K562 (cell line): ENCODE measurements around the gene HP. TPM values are rescaled to one million over a fixed set of nuclear protein-coding genes. Genes with fewer than 3 reads are reported as not detected.

Experiments used
- ARID3B ChIP-seq: fragments of 250-450 bp; sonication (Bioruptor Pico); IDR thresholded peaks from 2 replicates; pipeline ENCODE4 v1.4.0; 2020; ENCODE audit warnings: borderline replicate concordance
- CBFA2T3 ChIP-seq: fragments of 450-650 bp; IDR thresholded peaks from 2 replicates; pipeline ENCODE4 v1.6.1; 2017
- CXXC5 ChIP-seq: fragments of 250-450 bp; sonication (Bioruptor Pico); IDR thresholded peaks from 2 replicates; pipeline ENCODE4 v1.8.0; 2022; ENCODE audit warnings: inconsistent platforms, mild to moderate bottlenecking, moderate library complexity
- HDAC3 ChIP-seq: fragments of 450-650 bp; IDR thresholded peaks from 2 replicates; pipeline ENCODE4 v1.6.1; 2018; ENCODE audit warnings: borderline replicate concordance, mild to moderate bottlenecking, moderate library complexity; ENCODE audit not compliant: partially characterized antibody
- LEF1 ChIP-seq: fragments of 450-650 bp; IDR thresholded peaks from 2 replicates; pipeline ENCODE4 v1.6.1; 2016; ENCODE audit warnings: mild to moderate bottlenecking
- MBD1 ChIP-seq: fragments of 250-450 bp; sonication (Bioruptor Pico); IDR thresholded peaks from 2 replicates; pipeline ENCODE4 v1.8.0; 2022; ENCODE audit warnings: inconsistent platforms
- MBD2 ChIP-seq: sonication (generic); IDR thresholded peaks from 2 replicates; pipeline ENCODE4 v1.6.1; 2016; ENCODE audit warnings: low read depth, borderline replicate concordance
- MTA2 ChIP-seq: fragments of 450-650 bp; IDR thresholded peaks from 2 replicates; pipeline ENCODE4 v1.6.1; 2016; ENCODE audit warnings: low read depth
- MTA3 ChIP-seq: fragments of 450-650 bp; formaldehyde crosslinking; IDR thresholded peaks from 2 replicates; pipeline ENCODE4 v1.6.1; 2017; ENCODE audit warnings: mild to moderate bottlenecking, borderline replicate concordance
- NEUROD1 ChIP-seq: fragments of 150-350 bp; IDR thresholded peaks from 2 replicates; pipeline ENCODE4 v1.6.1; 2014; ENCODE audit warnings: borderline replicate concordance, low read length, low read depth; ENCODE audit not compliant: partially characterized antibody
- NR3C1 ChIP-seq: sonication (generic); formaldehyde crosslinking; IDR thresholded peaks from 2 replicates; pipeline ENCODE4 v1.8.1; 2022; ENCODE audit warnings: missing genetic modification reagents
- SETDB1 ChIP-seq: IDR thresholded peaks from one replicate; pipeline ENCODE4 v1.6.1; 2012; ENCODE audit warnings: low read length, control low read depth, inconsistent platforms
- SPI1 ChIP-seq: IDR thresholded peaks from 2 replicates; pipeline ENCODE4 v1.6.1; 2011; ENCODE audit warnings: low read depth, low read length, control low read depth, borderline replicate concordance
- SREBF2 ChIP-seq: sonication (generic); formaldehyde crosslinking; IDR thresholded peaks from 2 replicates; pipeline ENCODE4 v1.4.0; 2020; ENCODE audit warnings: mild to moderate bottlenecking, missing genetic modification reagents
- STAT5A ChIP-seq: IDR thresholded peaks from 2 replicates; pipeline ENCODE4 v1.6.1; 2012; ENCODE audit warnings: low read length, inconsistent platforms, borderline replicate concordance
- TBL1XR1 ChIP-seq, 2 experiments: IDR thresholded peaks; 2 replicates each; pipeline ENCODE4 v1.6.1; 2012; ENCODE audit warnings: improper control_type of control experiment in 2 of 2, low read length in 2 of 2, mild to moderate bottlenecking in 1 of 2
- TCF3 ChIP-seq: sonication (generic); formaldehyde crosslinking; IDR thresholded peaks from 2 replicates; pipeline ENCODE4 v1.4.0; 2020; ENCODE audit warnings: mild to moderate bottlenecking, missing genetic modification reagents
- TEAD2 ChIP-seq: fragments of 450-650 bp; IDR thresholded peaks from 2 replicates; pipeline ENCODE4 v1.6.1; 2016; ENCODE audit warnings: missing genetic modification characterization, control low read depth, missing compliant biosample characterization
- TEAD4 ChIP-seq, 2 experiments: sonication (generic) in 1 of 2; formaldehyde crosslinking in 1 of 2; IDR thresholded peaks; 2 replicates each; pipeline versions ENCODE4 v1.6.1 to v1.8.0; 2012 to 2022; ENCODE audit warnings: borderline replicate concordance in 1 of 2, inconsistent platforms in 1 of 2, low read length in 1 of 2, mild to moderate bottlenecking in 1 of 2, missing genetic modification reagents in 1 of 2
- TFAP4 ChIP-seq: sonication (generic); formaldehyde crosslinking; IDR thresholded peaks from 2 replicates; pipeline ENCODE4 v1.8.0; 2022; ENCODE audit warnings: missing genetic modification reagents, mild to moderate bottlenecking, moderate library complexity, borderline replicate concordance
- TOE1 ChIP-seq, 2 experiments: fragments of 450-650 bp in 1 of 2; sonication (generic) in 1 of 2; formaldehyde crosslinking in 1 of 2; IDR thresholded peaks; 2 replicates each; pipeline versions ENCODE4 v1.7.1 to v1.8.0; 2016 to 2022; ENCODE audit warnings: borderline replicate concordance in 2 of 2, mild to moderate bottlenecking in 2 of 2, antibody characterized with exemption in 1 of 2, inconsistent platforms in 1 of 2, low read depth in 1 of 2, missing genetic modification reagents in 1 of 2, moderate library complexity in 1 of 2
- TRIM24 ChIP-seq, 2 experiments: fragments of 450-650 bp; IDR thresholded peaks; 2 replicates each; pipeline ENCODE4 v1.6.1; 2016
- ZNF232 ChIP-seq: sonication (generic); formaldehyde crosslinking; IDR thresholded peaks from 2 replicates; pipeline ENCODE4 v1.8.0; 2022; ENCODE audit warnings: mild to moderate bottlenecking, missing genetic modification reagents
- ZNF354B ChIP-seq: fragments of 250-450 bp; sonication (Bioruptor Pico); IDR thresholded peaks from 2 replicates; pipeline ENCODE4 v1.4.0; 2020
- ZNF408 ChIP-seq: fragments of 250-450 bp; sonication (Bioruptor Pico); IDR thresholded peaks from 2 replicates; pipeline ENCODE4 v1.4.0; 2020; ENCODE audit warnings: low read depth, mild to moderate bottlenecking, moderate library complexity
- polyA plus RNA-seq, 8 experiments: library from polyadenylated mRNA; depleted of rRNA in 4 of 8; stranded (reverse) in 5 of 8; unstranded in 3 of 8; fragments of >200 nt; fragmentation: Nextera tagmentation in 2 of 8; fragmentation: Illumina TruSeq in 1 of 8; extraction: Ambion mirVana in 2 of 8; extraction: Trizol in 1 of 8; gene quantifications; 2 replicates each; pipeline versions ENCODE4 v1.2.1 to v1.2.3, GENCODE V29; 2011 to 2014; ENCODE audit warnings: inconsistent platforms in 1 of 8, missing spikeins in 1 of 8
- total RNA-seq, 7 experiments: library from RNA; depleted of rRNA in 6 of 7; stranded (reverse); fragments of >200 nt in 6 of 7; fragmentation: Illumina TruSeq in 2 of 7; extraction: Trizol in 2 of 7; gene quantifications; 2 replicates each; pipeline versions ENCODE4 v1.2.1 to v1.2.3, GENCODE V29; 2011 to 2021; ENCODE audit warnings: low replicate concordance in 1 of 7

HP gene
- total and polyA plus RNA-seq, 9 of the 15 experiments (the other 6 are each of a cell fraction or from before 2014, with no cell fraction given), result 0.04 to 8.7 TPM; not detected in 7

GRCh38 chr16:72072514-72073342 is 18.4 kb downstream of the HP start (continued):
- peak; percentile 46; the same call in 1 of the 2 replicates for TF ChIP-seq STAT5A
- TF ChIP-seq MTA3, result 0 out of 2 replicates have a peak, but pooled peaks have one; percentile 66
- TF ChIP-seq TOE1 (IDR thresholded peaks at IDR 0.05; ENCODE audit: borderline replicate concordance), result no peak
- TF ChIP-seq TOE1 (CRISPR knock-in tag; IDR thresholded peaks at IDR 0.05; ENCODE audit: borderline replicate concordance, low read depth), result no peak
- peak; percentile 88 for TF ChIP-seq TEAD4 (IDR thresholded peaks at IDR 0.05; ENCODE audit: low read length)
- no peak for TF ChIP-seq TEAD4 (CRISPR knock-in tag; IDR thresholded peaks at IDR 0.05; ENCODE audit: borderline replicate concordance)
- peak; percentile 37; the same call in 1 of the 2 replicates for TF ChIP-seq MBD2
- no peak for TF ChIP-seq ZNF408 (CRISPR knock-in tag)
- TF ChIP-seq TBL1XR1 (IDR thresholded peaks at IDR 0.05; ENCODE audit: low read length in 2 of 2), result peak in 1 of 2 experiments; percentile 29; a peak in 1 of 4 replicates
- peak; percentile 26 for TF ChIP-seq NEUROD1
- TF ChIP-seq CXXC5 (CRISPR knock-in tag), result peak; percentile 46; the same call in 1 of the 2 replicates
- TF ChIP-seq CBFA2T3, result peak; percentile 88
- no peak for TF ChIP-seq HDAC3
- TF ChIP-seq SREBF2 (CRISPR knock-in tag), result no peak
- TF ChIP-seq MBD1 (CRISPR knock-in tag), result peak; percentile 60; the same call in 1 of the 2 replicates
- TF ChIP-seq MTA2, result peak; percentile 82
- TF ChIP-seq TFAP4 (CRISPR knock-in tag), result peak; percentile 23; the same call in 1 of the 2 replicates
- peak; percentile 25; the same call in 1 of the 2 replicates for TF ChIP-seq SPI1
- TF ChIP-seq TCF3 (CRISPR knock-in tag), result peak; percentile 90
- no peak for TF ChIP-seq ZNF232
- TF ChIP-seq NR3C1 (CRISPR knock-in tag), result no peak
- TF ChIP-seq ARID3B, result no peak
- peak; percentile 81 for TF ChIP-seq TEAD2
- no peak for TF ChIP-seq SETDB1
- peak; percentile 78; the same call in 1 of the 2 replicates for TF ChIP-seq LEF1
- TF ChIP-seq TRIM24 (IDR thresholded peaks at IDR 0.05), result peak; percentile 84 to 91
- no peak for TF ChIP-seq ZNF354B (CRISPR knock-in tag)
